Esophagus squamous epithelium (tissue), 4 donors: Measurements from ENCODE around the gene CYB561A3.

Source experiments
- POLR2A ChIP-seq, 4 donors: fragments of 450-650 bp; IDR thresholded peaks; one replicate each; pipeline ENCODE4 v1.6.1; 2017; ENCODE audit warnings: antibody characterized with exemption in 4 of 4, mild to moderate bottlenecking in 4 of 4, moderate library complexity in 3 of 4
- TF ChIP-seq, protein P1 (sequence below), 6 experiments: fragments of 450-650 bp in 4 of 6; fragments of 200-600 bp in 2 of 6; sonication (generic) in 2 of 6; IDR thresholded peaks; one replicate each; pipeline ENCODE4 v1.5.1; 2016 to 2019; ENCODE audit warnings: antibody characterized with exemption in 6 of 6, mild to moderate bottlenecking in 4 of 6, moderate library complexity in 4 of 6

DNA sequence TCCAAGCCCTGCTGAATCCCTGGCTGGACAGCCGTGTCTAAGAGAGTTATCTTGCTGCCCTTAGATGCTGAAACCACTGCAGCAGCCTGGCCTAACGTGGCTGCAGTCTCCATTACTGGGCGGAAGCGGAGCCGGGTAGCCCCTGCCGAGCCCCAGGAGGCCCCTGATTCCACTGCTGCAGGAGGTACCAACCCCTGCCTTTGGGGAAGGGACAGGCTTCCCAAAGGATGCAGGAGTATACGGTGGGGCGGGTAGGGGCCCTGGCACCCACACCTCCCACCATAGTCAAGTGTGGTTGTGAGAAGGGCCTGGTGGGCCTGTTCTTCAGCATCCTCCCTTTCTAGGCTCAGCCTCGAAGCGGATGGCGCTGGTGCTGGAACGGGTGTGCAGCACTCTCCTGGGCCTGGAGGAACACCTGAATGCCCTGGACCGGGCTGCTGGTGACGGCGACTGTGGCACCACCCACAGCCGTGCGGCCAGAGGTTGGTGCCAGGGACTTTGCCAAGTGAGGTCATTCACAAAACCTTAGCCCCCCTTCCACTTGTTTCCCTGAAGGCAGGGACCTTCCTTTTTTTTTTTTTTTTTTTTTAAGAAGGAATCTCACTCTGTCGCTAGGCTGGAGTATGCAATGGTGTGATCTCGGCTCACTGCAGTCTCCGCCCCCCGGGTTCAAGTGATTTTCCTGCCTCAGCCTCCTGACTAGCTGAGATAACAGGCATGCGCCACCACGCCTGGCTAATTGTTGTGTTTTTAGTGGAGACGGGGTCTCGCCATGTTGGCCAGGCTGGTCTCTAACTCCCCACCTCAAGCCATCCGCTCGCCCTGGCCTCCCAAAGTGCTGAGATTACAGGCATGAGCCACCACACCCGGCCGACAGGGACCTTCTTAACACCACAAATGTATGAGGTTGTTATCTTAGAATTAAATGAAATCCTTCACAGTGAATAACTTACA, 17.6 kb downstream of the CYB561A3 start:
- TF ChIP-seq, protein P1, sequence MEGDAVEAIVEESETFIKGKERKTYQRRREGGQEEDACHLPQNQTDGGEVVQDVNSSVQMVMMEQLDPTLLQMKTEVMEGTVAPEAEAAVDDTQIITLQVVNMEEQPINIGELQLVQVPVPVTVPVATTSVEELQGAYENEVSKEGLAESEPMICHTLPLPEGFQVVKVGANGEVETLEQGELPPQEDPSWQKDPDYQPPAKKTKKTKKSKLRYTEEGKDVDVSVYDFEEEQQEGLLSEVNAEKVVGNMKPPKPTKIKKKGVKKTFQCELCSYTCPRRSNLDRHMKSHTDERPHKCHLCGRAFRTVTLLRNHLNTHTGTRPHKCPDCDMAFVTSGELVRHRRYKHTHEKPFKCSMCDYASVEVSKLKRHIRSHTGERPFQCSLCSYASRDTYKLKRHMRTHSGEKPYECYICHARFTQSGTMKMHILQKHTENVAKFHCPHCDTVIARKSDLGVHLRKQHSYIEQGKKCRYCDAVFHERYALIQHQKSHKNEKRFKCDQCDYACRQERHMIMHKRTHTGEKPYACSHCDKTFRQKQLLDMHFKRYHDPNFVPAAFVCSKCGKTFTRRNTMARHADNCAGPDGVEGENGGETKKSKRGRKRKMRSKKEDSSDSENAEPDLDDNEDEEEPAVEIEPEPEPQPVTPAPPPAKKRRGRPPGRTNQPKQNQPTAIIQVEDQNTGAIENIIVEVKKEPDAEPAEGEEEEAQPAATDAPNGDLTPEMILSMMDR (IDR thresholded peaks at IDR 0.05): no peak
- TF ChIP-seq POLR2A (IDR thresholded peaks at IDR 0.05): no peak
